ENCODE measurements around the gene RPS3. TPM values are rescaled to one million over a fixed set of nuclear protein-coding genes. Genes with fewer than 3 reads are reported as not detected.

RPS3 gene
- total and polyA plus RNA-seq, 2 of the 13 experiments (the other 11 are each of a cell fraction or from before 2014, with no cell fraction given) = 2,143 to 3,616 TPM

DNA sequence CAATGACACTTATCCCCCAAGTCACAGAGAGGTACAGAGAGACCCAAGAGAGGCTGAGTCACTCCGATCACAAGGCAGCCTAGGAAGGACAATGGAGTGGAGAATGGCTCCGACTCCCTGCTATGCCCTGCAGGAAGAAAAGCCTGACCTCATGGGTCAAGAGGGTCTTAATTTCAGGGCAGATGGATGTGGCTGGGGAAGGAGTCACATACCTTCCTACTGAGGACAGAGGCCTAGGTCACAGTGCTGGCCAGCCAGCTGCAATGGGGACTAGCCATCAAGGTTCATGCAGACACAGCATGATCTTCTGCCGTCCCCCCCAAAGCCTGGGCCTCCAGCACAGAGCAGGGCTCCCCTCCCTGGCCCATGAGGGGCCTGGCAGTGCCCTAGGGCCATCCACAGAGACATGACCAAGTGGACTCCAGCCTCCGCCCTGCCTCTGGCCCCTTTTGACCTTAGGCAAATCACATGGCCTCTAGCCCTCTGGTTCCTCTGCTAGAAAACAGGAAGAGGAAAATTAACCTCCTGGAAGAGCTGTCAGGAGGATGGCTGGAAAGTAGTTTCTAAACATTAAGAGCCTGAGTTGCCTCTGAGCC is 49.7 kb upstream of the RPS3 start (continued):
- TF ChIP-seq, protein P1, sequence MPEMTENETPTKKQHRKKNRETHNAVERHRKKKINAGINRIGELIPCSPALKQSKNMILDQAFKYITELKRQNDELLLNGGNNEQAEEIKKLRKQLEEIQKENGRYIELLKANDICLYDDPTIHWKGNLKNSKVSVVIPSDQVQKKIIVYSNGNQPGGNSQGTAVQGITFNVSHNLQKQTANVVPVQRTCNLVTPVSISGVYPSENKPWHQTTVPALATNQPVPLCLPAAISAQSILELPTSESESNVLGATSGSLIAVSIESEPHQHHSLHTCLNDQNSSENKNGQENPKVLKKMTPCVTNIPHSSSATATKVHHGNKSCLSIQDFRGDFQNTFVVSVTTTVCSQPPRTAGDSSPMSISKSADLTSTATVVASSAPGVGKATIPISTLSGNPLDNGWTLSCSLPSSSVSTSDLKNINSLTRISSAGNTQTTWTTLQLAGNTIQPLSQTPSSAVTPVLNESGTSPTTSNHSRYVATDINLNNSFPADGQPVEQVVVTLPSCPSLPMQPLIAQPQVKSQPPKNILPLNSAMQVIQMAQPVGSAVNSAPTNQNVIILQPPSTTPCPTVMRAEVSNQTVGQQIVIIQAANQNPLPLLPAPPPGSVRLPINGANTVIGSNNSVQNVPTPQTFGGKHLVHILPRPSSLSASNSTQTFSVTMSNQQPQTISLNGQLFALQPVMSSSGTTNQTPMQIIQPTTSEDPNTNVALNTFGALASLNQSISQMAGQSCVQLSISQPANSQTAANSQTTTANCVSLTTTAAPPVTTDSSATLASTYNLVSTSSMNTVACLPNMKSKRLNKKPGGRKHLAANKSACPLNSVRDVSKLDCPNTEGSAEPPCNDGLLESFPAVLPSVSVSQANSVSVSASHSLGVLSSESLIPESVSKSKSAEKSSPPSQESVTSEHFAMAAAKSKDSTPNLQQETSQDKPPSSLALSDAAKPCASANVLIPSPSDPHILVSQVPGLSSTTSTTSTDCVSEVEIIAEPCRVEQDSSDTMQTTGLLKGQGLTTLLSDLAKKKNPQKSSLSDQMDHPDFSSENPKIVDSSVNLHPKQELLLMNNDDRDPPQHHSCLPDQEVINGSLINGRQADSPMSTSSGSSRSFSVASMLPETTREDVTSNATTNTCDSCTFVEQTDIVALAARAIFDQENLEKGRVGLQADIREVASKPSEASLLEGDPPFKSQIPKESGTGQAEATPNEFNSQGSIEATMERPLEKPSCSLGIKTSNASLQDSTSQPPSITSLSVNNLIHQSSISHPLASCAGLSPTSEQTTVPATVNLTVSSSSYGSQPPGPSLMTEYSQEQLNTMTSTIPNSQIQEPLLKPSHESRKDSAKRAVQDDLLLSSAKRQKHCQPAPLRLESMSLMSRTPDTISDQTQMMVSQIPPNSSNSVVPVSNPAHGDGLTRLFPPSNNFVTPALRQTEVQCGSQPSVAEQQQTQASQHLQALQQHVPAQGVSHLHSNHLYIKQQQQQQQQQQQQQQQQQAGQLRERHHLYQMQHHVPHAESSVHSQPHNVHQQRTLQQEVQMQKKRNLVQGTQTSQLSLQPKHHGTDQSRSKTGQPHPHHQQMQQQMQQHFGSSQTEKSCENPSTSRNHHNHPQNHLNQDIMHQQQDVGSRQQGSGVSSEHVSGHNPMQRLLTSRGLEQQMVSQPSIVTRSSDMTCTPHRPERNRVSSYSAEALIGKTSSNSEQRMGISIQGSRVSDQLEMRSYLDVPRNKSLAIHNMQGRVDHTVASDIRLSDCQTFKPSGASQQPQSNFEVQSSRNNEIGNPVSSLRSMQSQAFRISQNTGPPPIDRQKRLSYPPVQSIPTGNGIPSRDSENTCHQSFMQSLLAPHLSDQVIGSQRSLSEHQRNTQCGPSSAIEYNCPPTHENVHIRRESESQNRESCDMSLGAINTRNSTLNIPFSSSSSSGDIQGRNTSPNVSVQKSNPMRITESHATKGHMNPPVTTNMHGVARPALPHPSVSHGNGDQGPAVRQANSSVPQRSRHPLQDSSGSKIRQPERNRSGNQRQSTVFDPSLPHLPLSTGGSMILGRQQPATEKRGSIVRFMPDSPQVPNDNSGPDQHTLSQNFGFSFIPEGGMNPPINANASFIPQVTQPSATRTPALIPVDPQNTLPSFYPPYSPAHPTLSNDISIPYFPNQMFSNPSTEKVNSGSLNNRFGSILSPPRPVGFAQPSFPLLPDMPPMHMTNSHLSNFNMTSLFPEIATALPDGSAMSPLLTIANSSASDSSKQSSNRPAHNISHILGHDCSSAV (CRISPR knock-in tag; IDR thresholded peaks at IDR 0.05; ENCODE audit: borderline replicate concordance) = no peak
- TF ChIP-seq ZNF766 (CRISPR knock-in tag; IDR thresholded peaks at IDR 0.05; ENCODE audit: borderline replicate concordance) (no peak), ZSCAN12 (CRISPR knock-in tag; IDR thresholded peaks at IDR 0.05) (no peak), JARID2 (CRISPR knock-in tag; IDR thresholded peaks at IDR 0.05; ENCODE audit: insufficient replicate concordance) (no peak), KLF9 (CRISPR knock-in tag; IDR thresholded peaks at IDR 0.05; ENCODE audit: low read depth) (no peak), ZNF557 (CRISPR knock-in tag; IDR thresholded peaks at IDR 0.05) (no peak), NR2F2 (IDR thresholded peaks at IDR 0.05; ENCODE audit: borderline replicate concordance, low read depth) (peak; percentile 77; the same call in 1 of the 2 replicates)
- TF ChIP-seq, protein P2, sequence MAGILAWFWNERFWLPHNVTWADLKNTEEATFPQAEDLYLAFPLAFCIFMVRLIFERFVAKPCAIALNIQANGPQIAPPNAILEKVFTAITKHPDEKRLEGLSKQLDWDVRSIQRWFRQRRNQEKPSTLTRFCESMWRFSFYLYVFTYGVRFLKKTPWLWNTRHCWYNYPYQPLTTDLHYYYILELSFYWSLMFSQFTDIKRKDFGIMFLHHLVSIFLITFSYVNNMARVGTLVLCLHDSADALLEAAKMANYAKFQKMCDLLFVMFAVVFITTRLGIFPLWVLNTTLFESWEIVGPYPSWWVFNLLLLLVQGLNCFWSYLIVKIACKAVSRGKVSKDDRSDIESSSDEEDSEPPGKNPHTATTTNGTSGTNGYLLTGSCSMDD (CRISPR knock-in tag; IDR thresholded peaks at IDR 0.05) = no peak
- TF ChIP-seq, protein P3, sequence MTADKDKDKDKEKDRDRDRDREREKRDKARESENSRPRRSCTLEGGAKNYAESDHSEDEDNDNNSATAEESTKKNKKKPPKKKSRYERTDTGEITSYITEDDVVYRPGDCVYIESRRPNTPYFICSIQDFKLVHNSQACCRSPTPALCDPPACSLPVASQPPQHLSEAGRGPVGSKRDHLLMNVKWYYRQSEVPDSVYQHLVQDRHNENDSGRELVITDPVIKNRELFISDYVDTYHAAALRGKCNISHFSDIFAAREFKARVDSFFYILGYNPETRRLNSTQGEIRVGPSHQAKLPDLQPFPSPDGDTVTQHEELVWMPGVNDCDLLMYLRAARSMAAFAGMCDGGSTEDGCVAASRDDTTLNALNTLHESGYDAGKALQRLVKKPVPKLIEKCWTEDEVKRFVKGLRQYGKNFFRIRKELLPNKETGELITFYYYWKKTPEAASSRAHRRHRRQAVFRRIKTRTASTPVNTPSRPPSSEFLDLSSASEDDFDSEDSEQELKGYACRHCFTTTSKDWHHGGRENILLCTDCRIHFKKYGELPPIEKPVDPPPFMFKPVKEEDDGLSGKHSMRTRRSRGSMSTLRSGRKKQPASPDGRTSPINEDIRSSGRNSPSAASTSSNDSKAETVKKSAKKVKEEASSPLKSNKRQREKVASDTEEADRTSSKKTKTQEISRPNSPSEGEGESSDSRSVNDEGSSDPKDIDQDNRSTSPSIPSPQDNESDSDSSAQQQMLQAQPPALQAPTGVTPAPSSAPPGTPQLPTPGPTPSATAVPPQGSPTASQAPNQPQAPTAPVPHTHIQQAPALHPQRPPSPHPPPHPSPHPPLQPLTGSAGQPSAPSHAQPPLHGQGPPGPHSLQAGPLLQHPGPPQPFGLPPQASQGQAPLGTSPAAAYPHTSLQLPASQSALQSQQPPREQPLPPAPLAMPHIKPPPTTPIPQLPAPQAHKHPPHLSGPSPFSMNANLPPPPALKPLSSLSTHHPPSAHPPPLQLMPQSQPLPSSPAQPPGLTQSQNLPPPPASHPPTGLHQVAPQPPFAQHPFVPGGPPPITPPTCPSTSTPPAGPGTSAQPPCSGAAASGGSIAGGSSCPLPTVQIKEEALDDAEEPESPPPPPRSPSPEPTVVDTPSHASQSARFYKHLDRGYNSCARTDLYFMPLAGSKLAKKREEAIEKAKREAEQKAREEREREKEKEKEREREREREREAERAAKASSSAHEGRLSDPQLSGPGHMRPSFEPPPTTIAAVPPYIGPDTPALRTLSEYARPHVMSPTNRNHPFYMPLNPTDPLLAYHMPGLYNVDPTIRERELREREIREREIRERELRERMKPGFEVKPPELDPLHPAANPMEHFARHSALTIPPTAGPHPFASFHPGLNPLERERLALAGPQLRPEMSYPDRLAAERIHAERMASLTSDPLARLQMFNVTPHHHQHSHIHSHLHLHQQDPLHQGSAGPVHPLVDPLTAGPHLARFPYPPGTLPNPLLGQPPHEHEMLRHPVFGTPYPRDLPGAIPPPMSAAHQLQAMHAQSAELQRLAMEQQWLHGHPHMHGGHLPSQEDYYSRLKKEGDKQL (CRISPR knock-in tag; IDR thresholded peaks at IDR 0.05; ENCODE audit: low read depth) = no peak
- TF ChIP-seq, protein P4, sequence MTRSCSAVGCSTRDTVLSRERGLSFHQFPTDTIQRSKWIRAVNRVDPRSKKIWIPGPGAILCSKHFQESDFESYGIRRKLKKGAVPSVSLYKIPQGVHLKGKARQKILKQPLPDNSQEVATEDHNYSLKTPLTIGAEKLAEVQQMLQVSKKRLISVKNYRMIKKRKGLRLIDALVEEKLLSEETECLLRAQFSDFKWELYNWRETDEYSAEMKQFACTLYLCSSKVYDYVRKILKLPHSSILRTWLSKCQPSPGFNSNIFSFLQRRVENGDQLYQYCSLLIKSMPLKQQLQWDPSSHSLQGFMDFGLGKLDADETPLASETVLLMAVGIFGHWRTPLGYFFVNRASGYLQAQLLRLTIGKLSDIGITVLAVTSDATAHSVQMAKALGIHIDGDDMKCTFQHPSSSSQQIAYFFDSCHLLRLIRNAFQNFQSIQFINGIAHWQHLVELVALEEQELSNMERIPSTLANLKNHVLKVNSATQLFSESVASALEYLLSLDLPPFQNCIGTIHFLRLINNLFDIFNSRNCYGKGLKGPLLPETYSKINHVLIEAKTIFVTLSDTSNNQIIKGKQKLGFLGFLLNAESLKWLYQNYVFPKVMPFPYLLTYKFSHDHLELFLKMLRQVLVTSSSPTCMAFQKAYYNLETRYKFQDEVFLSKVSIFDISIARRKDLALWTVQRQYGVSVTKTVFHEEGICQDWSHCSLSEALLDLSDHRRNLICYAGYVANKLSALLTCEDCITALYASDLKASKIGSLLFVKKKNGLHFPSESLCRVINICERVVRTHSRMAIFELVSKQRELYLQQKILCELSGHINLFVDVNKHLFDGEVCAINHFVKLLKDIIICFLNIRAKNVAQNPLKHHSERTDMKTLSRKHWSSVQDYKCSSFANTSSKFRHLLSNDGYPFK (CRISPR knock-in tag; IDR thresholded peaks at IDR 0.05; ENCODE audit: borderline replicate concordance) = no peak

All from HepG2 (cell line).